Loucy (cell line): Measurements from ENCODE around the gene USB1.

Experiments used
- H2AFZ ChIP-seq: fragments of 200-600 bp; sonication (generic); 2 replicates; pipeline ENCODE4 v1.6.0; 2016; ENCODE audit warnings: antibody characterized with exemption, mild to moderate bottlenecking, low read length, moderate library complexity
- H3F3A ChIP-seq: fragments of 200-600 bp; 2 replicates; pipeline ENCODE4 v1.6.0; 2016; ENCODE audit warnings: antibody characterized with exemption, low read depth, mild to moderate bottlenecking
- H3K27me3 ChIP-seq: fragments of 200-600 bp; sonication (generic); 2 replicates; pipeline ENCODE4 v1.6.1; 2014; ENCODE audit warnings: low read length, mild to moderate bottlenecking; ENCODE audit not compliant: insufficient read depth, poor library complexity, severe bottlenecking
- H3K36me3 ChIP-seq: fragments of 200-600 bp; sonication (generic); 2 replicates; pipeline ENCODE4 v1.6.1; 2016; ENCODE audit warnings: low read length; ENCODE audit not compliant: insufficient read depth
- H3K4me1 ChIP-seq: fragments of 200-600 bp; sonication (generic); 2 replicates; pipeline ENCODE4 v1.5.1; 2014; ENCODE audit warnings: low read length, mild to moderate bottlenecking; ENCODE audit not compliant: insufficient read depth, poor library complexity, severe bottlenecking
- H3K4me2 ChIP-seq: fragments of 200-600 bp; sonication (generic); 2 replicates; pipeline ENCODE4 v1.6.0; 2014; ENCODE audit warnings: antibody characterized with exemption, low read length, low read depth, mild to moderate bottlenecking; ENCODE audit not compliant: poor library complexity, severe bottlenecking
- H3K4me3 ChIP-seq: fragments of 200-600 bp; sonication (generic); 2 replicates; pipeline ENCODE4 v1.5.1; 2014; ENCODE audit warnings: low read length, mild to moderate bottlenecking, mixed read lengths; ENCODE audit not compliant: poor library complexity, severe bottlenecking
- H3K79me2 ChIP-seq: fragments of 200-600 bp; sonication (generic); 2 replicates; pipeline ENCODE4 v1.6.1; 2014; ENCODE audit warnings: low read length; ENCODE audit not compliant: insufficient read depth
- H3K9ac ChIP-seq: fragments of 200-600 bp; sonication (generic); 2 replicates; pipeline ENCODE4 v1.6.0; 2014; ENCODE audit warnings: mild to moderate bottlenecking, low read depth, low read length, moderate library complexity; ENCODE audit not compliant: poor library complexity, severe bottlenecking
- H3K9me2 ChIP-seq: fragments of 200-600 bp; sonication (generic); replicated peaks from 2 replicates; pipeline ENCODE4 v1.6.1; 2016; ENCODE audit warnings: low read depth, low read length, mixed read lengths
- H3K9me3 ChIP-seq: fragments of 200-600 bp; sonication (generic); 2 replicates; pipeline ENCODE4 v1.6.1; 2014; ENCODE audit warnings: mild to moderate bottlenecking, antibody characterized with exemption, low read length, low read depth; ENCODE audit not compliant: insufficient read depth
- H4K20me1 ChIP-seq: fragments of 200-600 bp; sonication (generic); 2 replicates; pipeline ENCODE4 v1.6.0; 2014; ENCODE audit warnings: antibody characterized with exemption, low read length, mild to moderate bottlenecking; ENCODE audit not compliant: insufficient read depth, poor library complexity, severe bottlenecking
- EZH2phosphoT487 ChIP-seq: fragments of 200-600 bp; IDR thresholded peaks from 2 replicates; pipeline ENCODE4 v1.6.1; 2018; ENCODE audit warnings: antibody characterized with exemption, mild to moderate bottlenecking, moderate library complexity, borderline replicate concordance
- TF ChIP-seq, protein P1 (sequence below): fragments of 200-600 bp; sonication (generic); conservative IDR thresholded peaks from 2 replicates; pipeline ENCODE4 v1.5.1; 2014; ENCODE audit warnings: mild to moderate bottlenecking, antibody characterized with exemption, low read length

Gene USB1

DNA sequence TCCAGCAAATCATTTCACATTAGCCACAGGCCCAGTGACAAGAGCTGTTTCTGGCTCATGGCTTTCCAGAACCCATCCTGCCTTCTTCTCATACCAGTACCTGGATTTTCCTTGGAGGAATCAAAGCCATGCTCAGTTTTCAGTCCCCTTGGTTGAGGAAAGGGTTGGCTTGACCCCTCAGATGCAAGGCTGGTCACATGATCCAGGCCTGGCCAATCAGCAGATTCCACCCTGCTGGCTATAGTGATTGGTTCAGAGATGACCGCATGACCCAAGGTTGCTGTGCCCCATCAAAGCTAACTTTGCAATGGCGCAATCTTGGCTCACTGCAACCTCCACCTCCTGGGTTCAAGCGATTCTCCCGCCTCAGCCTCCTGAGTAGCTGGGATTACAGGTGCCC lies 69.4 kb downstream of the USB1 start:
- Histone ChIP-seq H3K9me3 (no peaks in the 10 kb centered on the region), H3K4me2 (no peak overlapping the region), H3K4me1 (no peaks in the 10 kb centered on the region), H3K27me3 (no peaks in the 10 kb centered on the region), H3K4me3 (no peak overlapping the region), H4K20me1 (no peaks in the 10 kb centered on the region), H3K36me3 (no peaks in the 10 kb centered on the region), H3K79me2 (no peaks in the 10 kb centered on the region), H3F3A (no peaks in the 10 kb centered on the region), H3K9me2 (no peaks in the 10 kb centered on the region), H2AFZ (no peak overlapping the region), H3K9ac (no peak overlapping the region)
- TF ChIP-seq, protein P1, sequence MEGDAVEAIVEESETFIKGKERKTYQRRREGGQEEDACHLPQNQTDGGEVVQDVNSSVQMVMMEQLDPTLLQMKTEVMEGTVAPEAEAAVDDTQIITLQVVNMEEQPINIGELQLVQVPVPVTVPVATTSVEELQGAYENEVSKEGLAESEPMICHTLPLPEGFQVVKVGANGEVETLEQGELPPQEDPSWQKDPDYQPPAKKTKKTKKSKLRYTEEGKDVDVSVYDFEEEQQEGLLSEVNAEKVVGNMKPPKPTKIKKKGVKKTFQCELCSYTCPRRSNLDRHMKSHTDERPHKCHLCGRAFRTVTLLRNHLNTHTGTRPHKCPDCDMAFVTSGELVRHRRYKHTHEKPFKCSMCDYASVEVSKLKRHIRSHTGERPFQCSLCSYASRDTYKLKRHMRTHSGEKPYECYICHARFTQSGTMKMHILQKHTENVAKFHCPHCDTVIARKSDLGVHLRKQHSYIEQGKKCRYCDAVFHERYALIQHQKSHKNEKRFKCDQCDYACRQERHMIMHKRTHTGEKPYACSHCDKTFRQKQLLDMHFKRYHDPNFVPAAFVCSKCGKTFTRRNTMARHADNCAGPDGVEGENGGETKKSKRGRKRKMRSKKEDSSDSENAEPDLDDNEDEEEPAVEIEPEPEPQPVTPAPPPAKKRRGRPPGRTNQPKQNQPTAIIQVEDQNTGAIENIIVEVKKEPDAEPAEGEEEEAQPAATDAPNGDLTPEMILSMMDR, result no peak
- no peak for TF ChIP-seq EZH2phosphoT487
